Spinal cord (tissue), 10 donors: ENCODE data around the gene DSCAML1. TPM values are rescaled to one million over a fixed set of nuclear protein-coding genes. Genes with fewer than 3 reads are reported as not detected.
A peak's percentile ranks its signal among the peaks of the same experiment; 100 is the strongest.

Experiments
- DNase-seq, 6 donors: peaks; one replicate each; pipeline versions ENCODE4 v3.0.0 to v3.0.0-alpha.2; 2013 to 2015; ENCODE audit warnings: low spot score in 6 of 6, low read depth in 4 of 6
- H3K27ac ChIP-seq: one replicate; pipeline ENCODE4 v1.5.1; 2013; ENCODE audit warnings: low read depth, low read length, control low read depth
- H3K27me3 ChIP-seq: one replicate; pipeline ENCODE4 v1.6.1; 2013; ENCODE audit warnings: low read length; ENCODE audit not compliant: control insufficient read depth, insufficient read depth
- H3K36me3 ChIP-seq: one replicate; pipeline ENCODE4 v1.6.1; 2013; ENCODE audit warnings: low read length; ENCODE audit not compliant: control insufficient read depth, insufficient read depth
- H3K4me1 ChIP-seq: one replicate; pipeline ENCODE4 v1.6.1; 2013; ENCODE audit warnings: low read length; ENCODE audit not compliant: control insufficient read depth, insufficient read depth
- H3K4me3 ChIP-seq: one replicate; pipeline ENCODE4 v1.5.1; 2013; ENCODE audit warnings: low read depth, low read length, control low read depth
- H3K9me3 ChIP-seq: one replicate; pipeline ENCODE4 v1.6.1; 2013; ENCODE audit warnings: low read length; ENCODE audit not compliant: control insufficient read depth, insufficient read depth
- WGBS: methylation state at CpG from one replicate; pipeline ENCODE4 v1.1.5; 2013; ENCODE audit warnings: missing lambda C conversion rate; ENCODE audit not compliant: insufficient coverage; 5-methylcytosine and 5-hydroxymethylcytosine counted together
- polyA plus RNA-seq, 2 donors: library from polyadenylated mRNA; unstranded; fragments of 120-200 nt; gene quantifications; one replicate each; pipeline ENCODE4 v1.2.1, GENCODE V29; 2013; ENCODE audit not compliant: insufficient read length in 2 of 2
- total RNA-seq, 2 donors: library from RNA; depleted of rRNA in 1 of 2; stranded (reverse); fragments of 120-200 nt in 1 of 2; fragments of >200 nt in 1 of 2; gene quantifications; one replicate each; pipeline versions ENCODE4 v1.2.3 to v1.2.4, GENCODE V29; 2013 to 2014
- donor health status: healthy.

DSCAML1 gene
- total and polyA plus RNA-seq, 4 donors, result 3.5 to 14.4 (median 8.2) TPM

DNA sequence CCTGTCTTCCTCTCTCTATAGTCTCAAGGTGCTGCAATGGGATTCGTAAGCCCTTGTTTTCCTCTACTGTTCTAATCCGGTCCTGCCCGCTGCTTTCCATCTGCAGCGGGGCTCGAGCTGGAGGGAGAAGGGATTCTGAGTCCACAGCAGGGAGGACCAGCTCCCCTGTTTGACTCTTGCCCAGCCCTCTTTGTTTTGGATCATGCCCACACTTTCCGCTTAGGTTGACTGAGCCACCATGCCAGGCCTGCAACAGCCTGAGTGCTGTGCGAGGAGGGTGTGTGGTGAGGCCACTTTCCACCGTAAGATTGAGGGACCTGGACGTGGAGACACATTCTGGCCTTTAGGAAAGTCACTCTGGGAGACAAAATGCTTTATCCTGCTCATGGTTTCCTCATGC is 411.1 kb downstream of the DSCAML1 start:
- Histone ChIP-seq H3K27ac (no peak overlapping the region), H3K27me3 (no peaks in the 10 kb centered on the region), H3K36me3 (peaks cover 63% of the 10 kb centered on the region), H3K4me1 (peaks cover 6% of the 10 kb centered on the region), H3K4me3 (no peak overlapping the region), H3K9me3 (no peaks in the 10 kb centered on the region)
- DNase-seq, result no peak
- 91% methylated on average over 7 of the region's 9 CpGs for WGBS

GRCh38 chr11:117385471-117385870 is 411.5 kb downstream of the DSCAML1 start:
- WGBS, result 100% methylated on average over 1 of the region's 3 CpGs
- no peak overlapping the region for H3K4me3 ChIP-seq
- DNase-seq, result peak in 1 of 6 donors; percentile 81
- no peak overlapping the region for H3K27ac ChIP-seq
- H3K4me1 ChIP-seq, result peaks cover 6% of the 10 kb centered on the region
- H3K9me3 ChIP-seq, result no peaks in the 10 kb centered on the region
- no peaks in the 10 kb centered on the region for H3K27me3 ChIP-seq
- H3K36me3 ChIP-seq, result peaks cover 63% of the 10 kb centered on the region

GRCh38 chr11:117384045-117384444 is 413.0 kb downstream of the DSCAML1 start:
- H3K9me3 ChIP-seq, result no peaks in the 10 kb centered on the region
- H3K27me3 ChIP-seq, result no peaks in the 10 kb centered on the region
- H3K27ac ChIP-seq, result no peak overlapping the region
- no peak overlapping the region for H3K4me3 ChIP-seq
- peaks cover 9% of the 10 kb centered on the region for H3K4me1 ChIP-seq
- no peak for DNase-seq
- WGBS, result 89% methylated on average over 1 of the region's 1 CpG
- peaks cover 59% of the 10 kb centered on the region for H3K36me3 ChIP-seq

- Histone ChIP-seq H3K9me3 (no peaks in the 10 kb centered on the region), H3K27me3 (no peaks in the 10 kb centered on the region), H3K4me3 (no peak overlapping the region), H3K36me3 (peaks cover 54% of the 10 kb centered on the region), H3K27ac (no peak overlapping the region), H3K4me1 (peaks cover 11% of the 10 kb centered on the region)
- no peak for DNase-seq
- 61% methylated on average over 4 of the region's 4 CpGs for WGBS
These were observed 414.3 kb downstream of the DSCAML1 start for GRCh38 chr11:117382746-117383145.

DNA sequence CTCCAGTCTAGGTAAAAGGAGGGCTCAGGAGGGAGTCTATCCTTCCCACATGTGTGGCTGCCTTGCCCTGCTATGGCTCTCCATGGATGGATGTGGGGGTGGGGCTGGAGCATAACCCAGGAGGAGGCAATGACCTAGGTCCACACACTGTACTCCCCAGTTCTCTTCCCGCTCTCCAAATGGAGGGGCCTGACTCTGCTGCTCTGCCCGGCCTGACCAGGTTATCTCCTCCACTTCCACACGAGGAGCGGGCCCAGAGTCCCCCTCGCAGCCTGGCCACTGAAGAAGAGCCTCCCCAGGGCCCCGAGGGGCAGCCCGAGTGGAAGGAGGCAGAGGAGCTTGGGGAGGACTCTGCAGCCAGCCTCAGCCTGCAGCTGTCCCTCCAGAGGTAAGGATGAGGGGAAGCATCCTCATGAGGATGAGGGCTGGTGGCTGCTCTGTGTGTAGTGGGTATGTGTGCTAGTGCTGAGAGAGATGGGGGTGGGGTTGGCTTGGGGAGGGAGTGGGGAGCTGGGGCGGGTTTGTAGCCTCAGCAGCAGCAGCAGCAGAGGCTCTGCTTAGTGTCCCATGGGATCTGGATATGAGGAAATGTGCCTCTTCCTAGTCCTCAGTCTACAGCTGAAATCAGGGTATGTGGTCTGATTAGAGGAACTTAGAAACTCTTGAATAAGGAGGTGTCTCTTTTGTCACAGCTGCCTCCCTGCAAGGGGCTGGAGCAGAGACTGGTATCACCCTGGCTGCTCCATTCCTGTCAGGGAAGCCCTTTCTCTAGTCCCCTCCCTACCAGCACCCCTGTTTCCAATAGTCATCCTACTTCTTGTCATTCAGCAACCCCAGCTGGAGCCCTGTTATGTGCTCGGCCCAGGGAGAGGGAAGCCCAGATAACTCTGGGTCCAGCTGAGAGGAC is 415.3 kb downstream of the DSCAML1 start:
- Histone ChIP-seq H3K27me3 (no peaks in the 10 kb centered on the region), H3K4me1 (peaks cover 11% of the 10 kb centered on the region), H3K36me3 (peaks cover 53% of the 10 kb centered on the region), H3K9me3 (no peaks in the 10 kb centered on the region), H3K4me3 (no peak overlapping the region), H3K27ac (no peak overlapping the region)
- WGBS, result 93% methylated on average over 6 of the region's 9 CpGs
- DNase-seq, result peak in 1 of 6 donors; percentile 64

GRCh38 chr11:117380676-117381075 is 416.3 kb downstream of the DSCAML1 start:
- Histone ChIP-seq H3K9me3 (no peaks in the 10 kb centered on the region), H3K4me3 (no peak overlapping the region), H3K27me3 (no peaks in the 10 kb centered on the region), H3K4me1 (peaks cover 11% of the 10 kb centered on the region), H3K36me3 (peaks cover 55% of the 10 kb centered on the region), H3K27ac (no peak overlapping the region)
- no peak for DNase-seq
- WGBS, result 88% methylated on average over 4 of the region's 4 CpGs

DNA sequence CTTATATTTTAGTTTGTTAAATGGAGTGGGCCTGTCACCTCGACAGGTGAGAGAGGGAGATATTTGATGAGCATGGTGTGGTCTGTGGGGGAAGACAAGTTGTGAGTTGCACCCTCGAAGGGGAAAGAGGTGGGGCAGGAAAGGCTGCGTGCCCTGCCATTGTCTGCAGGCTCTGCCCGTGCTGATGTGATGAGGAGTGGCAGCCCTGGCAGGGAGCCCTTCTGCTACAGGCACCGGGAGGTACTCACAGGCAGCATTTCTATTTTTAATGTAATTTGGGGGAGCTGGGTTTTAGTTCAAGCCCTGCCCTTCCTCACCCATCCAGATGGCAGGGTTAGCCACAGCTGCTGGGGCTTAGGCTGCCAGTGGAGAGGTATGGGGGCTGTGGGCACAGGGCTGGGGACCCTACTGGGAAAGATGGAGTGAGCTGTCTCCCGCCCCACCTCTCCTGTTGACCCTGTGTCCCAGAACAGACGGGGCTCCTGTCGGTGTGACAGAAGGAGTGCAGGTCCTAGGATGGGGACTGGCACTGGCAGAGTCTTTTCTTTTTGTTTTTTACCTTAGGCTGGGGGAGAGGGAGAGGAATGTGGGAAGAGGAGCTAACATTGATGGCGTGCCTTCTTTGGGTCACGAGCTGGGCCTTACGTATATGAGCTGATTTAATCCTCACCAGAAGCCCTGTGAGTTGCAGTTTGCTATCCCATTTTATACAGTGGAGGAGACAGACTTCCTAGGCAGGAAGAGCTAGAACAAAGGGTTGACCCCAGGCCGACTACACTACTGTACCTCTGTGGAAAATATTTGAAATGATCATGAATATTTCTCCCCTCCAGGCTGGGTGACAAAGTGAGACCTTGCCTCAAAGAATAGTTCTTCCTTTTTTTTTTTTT is 417.8 kb downstream of the DSCAML1 start:
- H3K36me3 ChIP-seq, result peaks cover 57% of the 10 kb centered on the region

More for the DNA sequence above, 417.8 kb downstream of the DSCAML1 start:
- no peak for DNase-seq
- Histone ChIP-seq H3K27ac (no peak overlapping the region), H3K4me1 (peaks cover 16% of the 10 kb centered on the region), H3K27me3 (no peaks in the 10 kb centered on the region), H3K9me3 (no peaks in the 10 kb centered on the region), H3K4me3 (no peak overlapping the region)
- WGBS, result 70% methylated on average over 8 of the region's 12 CpGs

Other genes with a start within 250 kb of the DSCAML1 start
- gene FXYD2, start 27.5 kb upstream of the DSCAML1 start, total RNA-seq, result 1 to 10 TPM; 1.4 to 5.0 TPM
- gene FXYD2, start 27.5 kb upstream of the DSCAML1 start, polyA plus RNA-seq, result 1 to 10 TPM; 1.3 to 5.0 TPM
- 100 to 1,000 TPM in 1 of 2 donors, 10 to 100 TPM in 1; 98.7 to 253 TPM for gene FXYD6, start 79.4 kb upstream of the DSCAML1 start, total RNA-seq
- 100 to 1,000 TPM; 727 to 772 TPM for gene FXYD6, start 79.4 kb upstream of the DSCAML1 start, polyA plus RNA-seq
- under 1 TPM; 0.20 to 0.22 TPM for gene TMPRSS13, start 132.2 kb upstream of the DSCAML1 start, total RNA-seq
- gene TMPRSS13, start 132.2 kb upstream of the DSCAML1 start, polyA plus RNA-seq, result under 1 TPM; 0.32 to 0.35 TPM
- 1 to 10 TPM; 6.3 to 7.2 TPM for gene IL10RA, start 189.2 kb upstream of the DSCAML1 start, total RNA-seq
- 1 to 10 TPM; 2.9 to 4.1 TPM for gene IL10RA, start 189.2 kb upstream of the DSCAML1 start, polyA plus RNA-seq